Activated naive CD8-positive, alpha-beta T cell treated with anti-CD3 and anti-CD28 coated beads, Interleukin-2, amount 10 ng/mL, durations not matched to agents 7 days and 5 days (primary cell): ENCODE results near the gene NOXO1. TPM values are rescaled to one million over a fixed set of nuclear protein-coding genes. Genes with fewer than 3 reads are reported as not detected.
A peak's percentile ranks its signal among the peaks of the same experiment; 100 is the strongest.

Experiments used
- ATAC-seq: fragments of 150-1000 bp; cut with Tn5 transposase; one replicate; pipeline ENCODE4 v1.10.0; 2021; ENCODE audit warnings: low read depth, moderate library complexity
- POLR2A ChIA-PET: fragments of 350-600 bp; sonication (Branson Sonifier 250); formaldehyde crosslinking; loops from one replicate; lab custom pipeline; 2021; ENCODE audit warnings: antibody characterized with exemption; lab: Charles Lee
- DNase-seq: peaks from one replicate; pipeline ENCODE4 v3.0.0; 2021
- H3K27ac Mint-ChIP-seq: one replicate; pipeline ENCODE4 v1.8.0; 2022; ENCODE audit warnings: mild to moderate bottlenecking, mixed read lengths
- H3K27me3 Mint-ChIP-seq: one replicate; pipeline ENCODE4 v1.8.0; 2022; ENCODE audit warnings: mild to moderate bottlenecking, moderate library complexity, mixed read lengths
- H3K36me3 Mint-ChIP-seq: one replicate; pipeline ENCODE4 v1.8.0; 2021; ENCODE audit warnings: mild to moderate bottlenecking, mixed read lengths
- H3K4me1 Mint-ChIP-seq: one replicate; pipeline ENCODE4 v1.8.0; 2021; ENCODE audit warnings: mixed read lengths
- H3K4me3 Mint-ChIP-seq: one replicate; pipeline ENCODE4 v1.8.0; 2022; ENCODE audit warnings: mild to moderate bottlenecking, moderate library complexity, mixed read lengths
- H3K9me3 Mint-ChIP-seq: one replicate; pipeline ENCODE4 v1.8.0; 2021; ENCODE audit warnings: mixed read lengths
- total RNA-seq, 2 experiments: library from RNA; stranded (reverse); gene quantifications; one replicate each; pipeline ENCODE4 v1.2.3, GENCODE V29; 2021

Gene NOXO1
- total RNA-seq, result 1 to 10 TPM in 1 of 2 experiments, under 1 TPM in 1; 0.58 to 1.8 TPM

DNA sequence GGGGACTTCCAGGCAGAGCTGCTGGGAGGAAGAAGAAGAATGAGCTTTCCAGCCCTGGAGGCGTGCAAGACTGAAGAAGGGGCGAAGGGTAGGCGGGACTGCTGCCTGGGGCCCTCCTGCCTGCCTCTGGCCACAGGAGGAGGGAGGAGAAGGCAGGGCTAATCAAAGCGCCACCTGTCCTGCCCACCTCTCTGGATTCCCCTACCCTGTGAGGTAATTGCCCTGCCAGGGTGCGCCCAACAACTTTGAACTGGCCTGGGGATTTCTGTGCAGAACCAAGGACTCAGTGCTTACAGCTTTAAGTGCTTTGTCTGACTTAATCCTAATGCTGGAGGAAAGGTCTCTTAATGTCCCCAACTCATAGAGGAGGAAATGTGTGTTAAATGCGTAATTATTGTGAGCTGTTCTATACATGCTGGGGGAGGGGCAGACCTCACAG lies at the start of gene NOXO1:
Gene NOXO1, minus strand, starts transcription at position 72 of the 439 bp plus-strand sequence. CDS start 290 bp downstream, outside the sequence.
- no peak for ATAC-seq
- no peak within 1 kb of the TSS for H3K4me3 Mint-ChIP-seq
- H3K4me1 Mint-ChIP-seq, result peaks cover 12% of the 10 kb centered on the region
- H3K27me3 Mint-ChIP-seq, result peaks cover 30% of the 10 kb centered on the region
- DNase-seq, result no peak
- POLR2A ChIA-PET, result interaction anchor here (1.3 to 8.6 kb wide), 3 partner anchors 10 to 174 kb away, joined by 4 to 50 read pairs (median 5); partner anchors contain the start of genes RPS2, TBL3 and TRAF7
- no peaks in the 10 kb centered on the region for H3K36me3 Mint-ChIP-seq
- peak within 1 kb of the TSS; percentile 34 for H3K27ac Mint-ChIP-seq
- H3K9me3 Mint-ChIP-seq, result no peaks in the 10 kb centered on the region

DNA sequence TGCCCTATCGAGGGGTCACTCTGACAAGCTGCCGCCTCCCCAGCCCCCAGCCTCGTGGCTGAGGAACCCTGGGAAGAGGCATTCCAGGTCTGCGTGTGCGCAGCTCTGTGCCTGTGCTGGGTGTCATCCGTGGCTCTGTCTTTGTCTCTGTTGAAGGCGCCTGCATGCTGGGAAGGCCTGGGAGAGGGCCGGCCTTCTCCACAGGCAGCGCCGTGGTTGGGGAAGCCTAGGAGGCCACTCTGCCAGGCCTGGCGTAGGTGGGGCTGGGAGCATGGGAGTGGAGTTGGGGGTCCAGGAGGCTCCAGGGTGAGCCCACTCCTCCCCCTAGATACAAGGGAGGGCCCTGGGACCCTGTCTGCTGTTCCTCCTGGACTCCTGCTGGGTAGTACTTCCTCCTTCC lies 48.8 kb upstream of the NOXO1 start:
- ATAC-seq (no peak), DNase-seq (no peak)
- H3K27me3 Mint-ChIP-seq, result peaks cover 8% of the 10 kb centered on the region
- no peak overlapping the region for H3K27ac Mint-ChIP-seq
- no peaks in the 10 kb centered on the region for H3K9me3 Mint-ChIP-seq
- H3K4me3 Mint-ChIP-seq, result no peak overlapping the region
- POLR2A ChIA-PET, result no interaction called here
- H3K36me3 Mint-ChIP-seq, result no peaks in the 10 kb centered on the region
- peaks cover 3% of the 10 kb centered on the region for H3K4me1 Mint-ChIP-seq

- Mint-ChIP-seq H3K4me1 (peaks cover 3% of the 10 kb centered on the region), H3K27me3 (peaks cover 11% of the 10 kb centered on the region), H3K4me3 (no peak overlapping the region), H3K36me3 (no peaks in the 10 kb centered on the region), H3K27ac (no peak overlapping the region), H3K9me3 (no peaks in the 10 kb centered on the region)
- DNase-seq (no peak), ATAC-seq (no peak)
- POLR2A ChIA-PET, result no interaction called here
These were observed 48.1 kb upstream of the NOXO1 start for GRCh38 chr16:2029350-2029749.

DNA sequence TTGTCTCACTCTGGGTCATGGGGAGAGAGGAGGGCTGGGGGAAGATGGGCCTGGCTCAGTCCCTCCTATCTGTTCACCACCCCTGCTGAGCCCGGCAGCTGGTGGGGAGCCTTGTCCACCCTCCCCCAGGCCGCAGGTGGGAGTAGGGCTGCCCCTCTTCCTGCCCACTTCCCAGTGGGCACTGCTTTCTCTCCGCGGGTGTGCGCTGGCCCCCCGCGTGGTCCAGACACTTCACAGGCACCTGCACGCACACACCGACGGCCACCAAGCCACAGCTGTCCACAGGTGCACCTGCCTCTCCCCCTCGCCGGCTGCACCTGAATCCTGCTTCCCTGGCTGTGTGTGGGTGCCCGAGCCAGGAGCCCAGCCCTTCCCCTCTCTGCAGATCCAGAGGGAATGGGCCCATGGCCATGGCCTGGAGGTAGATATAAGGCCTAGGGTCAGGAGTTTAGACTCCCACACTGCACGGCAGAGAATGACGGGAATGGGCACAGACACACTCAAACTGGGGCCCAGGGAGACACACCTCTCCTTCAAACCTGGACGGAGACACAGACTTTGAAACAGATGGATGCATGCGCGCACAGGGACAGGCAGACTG lies 47.5 kb upstream of the NOXO1 start:
- DNase-seq (no peak), ATAC-seq (no peak)
- no peak overlapping the region for H3K27ac Mint-ChIP-seq
- H3K27me3 Mint-ChIP-seq, result peaks cover 11% of the 10 kb centered on the region
- no peak overlapping the region for H3K4me3 Mint-ChIP-seq
- H3K36me3 Mint-ChIP-seq, result no peaks in the 10 kb centered on the region
- POLR2A ChIA-PET, result interaction anchor here (0.8 kb wide), 1 partner anchor 127 kb away, joined by 3 read pairs; the partner anchor contains the start of gene TRAF7
- H3K9me3 Mint-ChIP-seq, result no peaks in the 10 kb centered on the region
- peaks cover 7% of the 10 kb centered on the region for H3K4me1 Mint-ChIP-seq

GRCh38 chr16:2028146-2028545 lies 46.9 kb upstream of the NOXO1 start:
- H3K27ac Mint-ChIP-seq, result no peak overlapping the region
- H3K4me3 Mint-ChIP-seq, result no peak overlapping the region
- ATAC-seq (no peak), DNase-seq (no peak)
- peaks cover 11% of the 10 kb centered on the region for H3K27me3 Mint-ChIP-seq
- no peaks in the 10 kb centered on the region for H3K9me3 Mint-ChIP-seq
- H3K4me1 Mint-ChIP-seq, result peaks cover 8% of the 10 kb centered on the region
- no peaks in the 10 kb centered on the region for H3K36me3 Mint-ChIP-seq
- POLR2A ChIA-PET, result interaction anchor here (0.8 kb wide), 1 partner anchor 127 kb away, joined by 3 read pairs; the partner anchor contains the start of gene TRAF7

- H3K27ac Mint-ChIP-seq, result no peak overlapping the region
- peaks cover 15% of the 10 kb centered on the region for H3K4me1 Mint-ChIP-seq
- H3K27me3 Mint-ChIP-seq, result peaks cover 14% of the 10 kb centered on the region
- H3K9me3 Mint-ChIP-seq, result no peaks in the 10 kb centered on the region
- DNase-seq (peak; percentile 60), ATAC-seq (peak; percentile 21)
- H3K4me3 Mint-ChIP-seq, result peak overlapping the region; percentile 47
- POLR2A ChIA-PET, result interaction anchor here (0.8 to 1.3 kb wide), 4 partner anchors 18 to 128 kb away, joined by 3 to 4 read pairs (median 4); partner anchors contain the start of genes NTHL1, TRAF7, TSC2 and ZNF598
- no peaks in the 10 kb centered on the region for H3K36me3 Mint-ChIP-seq
These were observed 46.0 kb upstream of the NOXO1 start for GRCh38 chr16:2027024-2028010.

DNA sequence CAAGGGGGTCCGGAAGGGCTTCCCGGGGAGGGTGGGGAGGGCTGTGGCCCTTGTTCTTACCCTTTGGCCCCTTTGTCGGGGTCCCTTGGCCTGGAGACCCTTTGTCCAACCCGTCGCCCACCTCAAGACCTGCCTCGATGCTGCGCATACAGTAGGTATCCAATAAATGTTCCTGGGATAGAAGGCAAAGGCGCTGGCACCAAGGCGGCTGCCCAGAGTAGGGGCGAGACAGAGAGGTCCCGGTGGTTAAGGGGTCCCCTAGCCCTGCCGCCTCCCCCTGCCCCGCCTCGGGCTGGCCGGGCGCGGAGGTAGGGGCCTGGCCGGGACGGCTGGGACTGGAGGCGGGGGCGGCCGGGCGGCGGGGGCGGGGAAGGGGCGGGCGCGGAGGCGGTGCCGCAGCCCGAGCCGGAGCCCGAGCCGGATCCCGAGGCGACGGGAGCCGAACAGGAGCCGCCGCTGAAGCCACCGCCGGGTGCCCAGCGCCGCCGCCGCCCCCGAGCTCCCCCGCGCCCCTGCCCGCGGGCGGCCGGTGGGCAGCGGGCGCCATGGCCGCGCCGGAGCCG lies 45.3 kb upstream of the NOXO1 start, which contains the start of gene NHERF2:
Gene NHERF2, plus strand, starts transcription at position 442 of the 563 bp plus-strand sequence. Its CDS starts 104 bp downstream, at position 546.
- ATAC-seq, result peak; percentile 15
- H3K27me3 Mint-ChIP-seq, result peaks cover 21% of the 10 kb centered on the region
- H3K4me3 Mint-ChIP-seq, result peak within 1 kb of the TSS; percentile 47

DNA sequence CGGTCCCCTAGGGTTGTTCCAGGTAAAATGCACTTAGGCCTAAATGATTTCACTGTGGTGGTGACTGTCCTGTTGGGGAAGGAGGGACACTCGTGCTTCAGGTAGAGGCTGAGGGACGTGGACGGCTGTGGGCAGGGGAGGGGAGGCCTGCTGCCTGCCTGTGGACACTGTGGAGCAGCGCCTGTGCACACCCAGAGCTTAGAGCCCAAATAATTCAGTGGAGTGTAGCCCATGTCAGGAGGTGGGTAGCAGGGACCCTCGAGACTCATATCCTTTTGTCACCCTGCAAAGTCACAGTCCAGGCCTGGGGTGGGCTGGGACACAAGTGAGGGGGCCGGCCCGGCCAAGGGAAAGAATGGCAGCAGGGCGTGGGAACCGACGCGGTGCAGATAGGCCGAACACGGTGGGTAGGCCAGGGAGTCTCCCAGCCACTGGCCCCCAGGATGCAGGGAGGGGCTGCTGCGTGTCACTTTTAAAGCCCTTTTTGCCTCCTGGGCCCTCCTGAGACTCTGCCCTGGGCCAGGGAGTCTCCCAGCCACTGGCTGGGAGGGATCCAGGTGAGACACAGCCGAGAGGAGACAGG lies 44.7 kb upstream of the NOXO1 start:
- peaks cover 15% of the 10 kb centered on the region for H3K4me1 Mint-ChIP-seq
- POLR2A ChIA-PET, result interaction anchor here (1.3 to 3.0 kb wide), 2 partner anchors 17 to 129 kb away, joined by 3 to 13 read pairs; partner anchors contain the start of genes TRAF7 and ZNF598
- no peaks in the 10 kb centered on the region for H3K36me3 Mint-ChIP-seq
- H3K4me3 Mint-ChIP-seq, result peak overlapping the region; percentile 45
- DNase-seq, result no peak
- no peaks in the 10 kb centered on the region for H3K9me3 Mint-ChIP-seq
- no peak overlapping the region for H3K27ac Mint-ChIP-seq
- no peak for ATAC-seq
- peaks cover 27% of the 10 kb centered on the region for H3K27me3 Mint-ChIP-seq

More for the DNA sequence above, 45.3 kb upstream of the NOXO1 start, which contains the start of gene NHERF2:
- peaks cover 15% of the 10 kb centered on the region for H3K4me1 Mint-ChIP-seq
- H3K36me3 Mint-ChIP-seq, result no peaks in the 10 kb centered on the region
- peak; percentile 66 for DNase-seq
- no peaks in the 10 kb centered on the region for H3K9me3 Mint-ChIP-seq
- H3K27ac Mint-ChIP-seq, result no peak within 1 kb of the TSS
- POLR2A ChIA-PET, result interaction anchor here (1.0 to 3.0 kb wide), 4 partner anchors 17 to 128 kb away, joined by 3 to 13 read pairs (median 4); partner anchors contain the start of genes NTHL1, TRAF7, TSC2 and ZNF598

GRCh38 chr16:2025251-2025650 lies 44.0 kb upstream of the NOXO1 start:
- peaks cover 16% of the 10 kb centered on the region for H3K4me1 Mint-ChIP-seq
- DNase-seq (no peak), ATAC-seq (no peak)
- no peaks in the 10 kb centered on the region for H3K36me3 Mint-ChIP-seq
- peaks cover 34% of the 10 kb centered on the region for H3K27me3 Mint-ChIP-seq
- POLR2A ChIA-PET, result interaction anchor here (3.0 kb wide), 1 partner anchor 130 kb away, joined by 13 read pairs; the partner anchor contains the start of gene TRAF7
- no peaks in the 10 kb centered on the region for H3K9me3 Mint-ChIP-seq
- H3K4me3 Mint-ChIP-seq, result peak overlapping the region; percentile 45
- H3K27ac Mint-ChIP-seq, result no peak overlapping the region

DNA sequence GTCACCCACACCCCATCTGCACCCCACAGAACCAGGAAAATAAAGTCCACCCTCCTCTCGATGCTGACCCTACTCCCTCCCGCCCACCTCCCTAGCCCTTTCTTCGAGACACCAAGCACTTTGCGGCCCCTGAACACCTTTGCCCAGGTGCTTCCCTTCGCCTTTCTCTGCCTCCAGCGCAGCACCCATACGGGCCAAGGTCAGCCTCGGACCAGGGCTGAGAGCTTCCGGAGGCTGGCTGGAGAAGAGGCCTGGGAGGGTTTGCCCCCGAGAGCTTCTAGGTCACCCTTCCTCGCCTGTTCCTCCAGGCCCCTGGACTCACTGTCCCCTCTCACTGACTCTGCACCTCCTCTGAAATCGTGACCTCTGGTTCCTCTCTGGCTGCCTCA lies 42.8 kb upstream of the NOXO1 start:
- Mint-ChIP-seq H3K9me3 (no peaks in the 10 kb centered on the region), H3K27ac (peak overlapping the region; percentile 47), H3K27me3 (peaks cover 36% of the 10 kb centered on the region), H3K4me3 (no peak overlapping the region), H3K4me1 (peaks cover 16% of the 10 kb centered on the region), H3K36me3 (no peaks in the 10 kb centered on the region)
- DNase-seq (no peak), ATAC-seq (no peak)
- POLR2A ChIA-PET, result interaction anchor here (0.6 to 3.0 kb wide), 4 partner anchors 9 to 131 kb away, joined by 3 to 13 read pairs (median 5); partner anchors contain the start of genes NTHL1, TRAF7 and TSC2

GRCh38 chr16:2023092-2024031 lies 42.1 kb upstream of the NOXO1 start:
- peak overlapping the region; percentile 78 for H3K27ac Mint-ChIP-seq

More at GRCh38 chr16:2023092-2024031, 42.1 kb upstream of the NOXO1 start:
- POLR2A ChIA-PET, result interaction anchor here (0.6 to 3.0 kb wide), 6 partner anchors 24 to 132 kb away, joined by 3 to 19 read pairs (median 6); partner anchors contain the start of genes NTHL1, PKD1, TRAF7 and TSC2
- Mint-ChIP-seq H3K27me3 (peaks cover 36% of the 10 kb centered on the region), H3K9me3 (no peaks in the 10 kb centered on the region), H3K36me3 (no peaks in the 10 kb centered on the region), H3K4me1 (peaks cover 16% of the 10 kb centered on the region), H3K4me3 (peak overlapping the region; percentile 80)
- ATAC-seq (peak; percentile 62), DNase-seq (peak; percentile 99)
